Hepatocyte (in vitro differentiated cells): ENCODE data around the gene CYP1A2.

Source experiments
- CTCF ChIP-seq: fragments of 200-600 bp; sonication (generic); IDR thresholded peaks from 2 replicates; pipeline ENCODE4 v1.5.1; 2016; ENCODE audit warnings: antibody characterized with exemption, mild to moderate bottlenecking; ENCODE audit not compliant: poor library complexity
- EZH2 ChIP-seq: fragments of 200-600 bp; sonication (generic); IDR thresholded peaks from 2 replicates; pipeline ENCODE4 v1.6.1; 2016; ENCODE audit warnings: antibody characterized with exemption, mild to moderate bottlenecking, borderline replicate concordance
- EZH2phosphoT487 ChIP-seq: fragments of 200-600 bp; sonication (generic); IDR thresholded peaks from one replicate; pipeline ENCODE4 v1.6.1; 2018; ENCODE audit warnings: antibody characterized with exemption, mild to moderate bottlenecking, low read depth, moderate library complexity; ENCODE audit not compliant: unreplicated experiment, severe bottlenecking

- TF ChIP-seq CTCF (no peak), EZH2 (no peak), EZH2phosphoT487 (no peak)
These were observed 23.3 kb upstream of the CYP1A2 start, which contains the start of gene CYP1A1 for GRCh38 chr15:74725225-74725774.
